ENCODE measurements around the gene FAM229B. TPM values are rescaled to one million over a fixed set of nuclear protein-coding genes. Genes with fewer than 3 reads are reported as not detected.

The FAM229B gene
- total and polyA plus RNA-seq, 9 donors = 23.4 to 58.2 (median 30.4) TPM

GRCh38 chr6:112058243-112059032 is 29.0 kb upstream of the FAM229B start:
- no peaks in the 10 kb centered on the region for H3K36me3 ChIP-seq
- TF ChIP-seq, protein P1, sequence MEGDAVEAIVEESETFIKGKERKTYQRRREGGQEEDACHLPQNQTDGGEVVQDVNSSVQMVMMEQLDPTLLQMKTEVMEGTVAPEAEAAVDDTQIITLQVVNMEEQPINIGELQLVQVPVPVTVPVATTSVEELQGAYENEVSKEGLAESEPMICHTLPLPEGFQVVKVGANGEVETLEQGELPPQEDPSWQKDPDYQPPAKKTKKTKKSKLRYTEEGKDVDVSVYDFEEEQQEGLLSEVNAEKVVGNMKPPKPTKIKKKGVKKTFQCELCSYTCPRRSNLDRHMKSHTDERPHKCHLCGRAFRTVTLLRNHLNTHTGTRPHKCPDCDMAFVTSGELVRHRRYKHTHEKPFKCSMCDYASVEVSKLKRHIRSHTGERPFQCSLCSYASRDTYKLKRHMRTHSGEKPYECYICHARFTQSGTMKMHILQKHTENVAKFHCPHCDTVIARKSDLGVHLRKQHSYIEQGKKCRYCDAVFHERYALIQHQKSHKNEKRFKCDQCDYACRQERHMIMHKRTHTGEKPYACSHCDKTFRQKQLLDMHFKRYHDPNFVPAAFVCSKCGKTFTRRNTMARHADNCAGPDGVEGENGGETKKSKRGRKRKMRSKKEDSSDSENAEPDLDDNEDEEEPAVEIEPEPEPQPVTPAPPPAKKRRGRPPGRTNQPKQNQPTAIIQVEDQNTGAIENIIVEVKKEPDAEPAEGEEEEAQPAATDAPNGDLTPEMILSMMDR (IDR thresholded peaks at IDR 0.05) = no peak
- no peak for TF ChIP-seq POLR2A (IDR thresholded peaks at IDR 0.05)
- no peak for TF ChIP-seq EP300 (IDR thresholded peaks at IDR 0.05)
- H3K27me3 ChIP-seq = no peaks in the 10 kb centered on the region
- H3K9me3 ChIP-seq = no peaks in the 10 kb centered on the region
- H3K4me1 ChIP-seq (ENCODE audit: insufficient read depth) = no peaks in the 10 kb centered on the region
- no peak for DNase-seq
- intact Hi-C loops (cut with DNase I) = no loop called here
- H3K4me3 ChIP-seq = no peak overlapping the region
- WGBS, 3 donors = 73 to 82% (median 80%) methylated on average over 4 of the region's 4 CpGs
- no peak overlapping the region for H3K27ac ChIP-seq

- Histone ChIP-seq H3K4me1 (ENCODE audit: insufficient read depth) (no peaks in the 10 kb centered on the region), H3K27me3 (no peaks in the 10 kb centered on the region), H3K9me3 (no peaks in the 10 kb centered on the region), H3K4me3 (no peak overlapping the region), H3K36me3 (no peaks in the 10 kb centered on the region), H3K27ac (no peak overlapping the region)
- no peak for TF ChIP-seq EP300 (IDR thresholded peaks at IDR 0.05)
- intact Hi-C loops (cut with DNase I) = no loop called here
- DNase-seq = no peak
- WGBS, 3 donors = 93 to 97% (median 94%) methylated on average over 4 of the region's 4 CpGs
Observed at GRCh38 chr6:112061605-112062004, 25.8 kb upstream of the FAM229B start.

DNA sequence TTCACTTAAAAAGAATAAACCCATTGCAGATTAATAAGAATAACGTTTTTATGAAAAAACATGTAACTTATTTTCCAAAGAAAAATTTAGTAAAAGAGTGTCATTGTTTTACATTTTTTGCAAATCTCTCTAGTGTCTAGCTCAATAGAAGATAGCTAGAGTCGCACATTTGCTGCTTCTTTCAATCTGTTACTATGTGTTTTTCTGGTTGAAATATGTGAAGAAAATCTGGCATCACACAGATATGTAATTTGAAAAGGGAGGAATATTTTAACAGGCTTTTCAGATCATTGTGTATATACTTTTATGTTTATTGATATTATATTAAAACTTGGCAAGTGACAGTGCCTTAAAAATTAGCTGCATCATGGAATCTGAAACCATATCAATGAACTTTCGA is 24.4 kb upstream of the FAM229B start:
- TF ChIP-seq POLR2A (IDR thresholded peaks at IDR 0.05) (no peak), EP300 (IDR thresholded peaks at IDR 0.05) (no peak)
- TF ChIP-seq, protein P1 (IDR thresholded peaks at IDR 0.05) = no peak
- Histone ChIP-seq H3K9me3 (no peaks in the 10 kb centered on the region), H3K27me3 (no peaks in the 10 kb centered on the region), H3K4me1 (ENCODE audit: insufficient read depth) (no peaks in the 10 kb centered on the region), H3K4me3 (no peak overlapping the region), H3K36me3 (no peaks in the 10 kb centered on the region), H3K27ac (no peak overlapping the region)
- 65 to 84% (median 66%) methylated on average over 3 of the region's 3 CpGs for WGBS, 3 donors
- intact Hi-C loops (cut with DNase I) = no loop called here
- no peak for DNase-seq

- intact Hi-C loops (cut with DNase I) = no loop called here
- Histone ChIP-seq H3K36me3 (no peaks in the 10 kb centered on the region), H3K4me3 (no peak overlapping the region), H3K27ac (no peak overlapping the region), H3K27me3 (no peaks in the 10 kb centered on the region), H3K4me1 (ENCODE audit: insufficient read depth) (no peaks in the 10 kb centered on the region), H3K9me3 (no peaks in the 10 kb centered on the region)
- TF ChIP-seq, protein P1 (IDR thresholded peaks at IDR 0.05) = no peak
- TF ChIP-seq POLR2A (IDR thresholded peaks at IDR 0.05) = no peak
- 39 to 64% (median 44%) methylated on average over 6 of the region's 6 CpGs for WGBS, 3 donors
- no peak for DNase-seq
Observed at GRCh38 chr6:112065426-112065986, 21.9 kb upstream of the FAM229B start.

- DNase-seq = no peak
- H3K9me3 ChIP-seq = no peaks in the 10 kb centered on the region
- no peak overlapping the region for H3K27ac ChIP-seq
- H3K4me3 ChIP-seq = no peak overlapping the region
- no peaks in the 10 kb centered on the region for H3K27me3 ChIP-seq
- TF ChIP-seq, protein P1 (IDR thresholded peaks at IDR 0.05) = no peak
- TF ChIP-seq EP300 (IDR thresholded peaks at IDR 0.05) (no peak), POLR2A (IDR thresholded peaks at IDR 0.05) (no peak)
- H3K36me3 ChIP-seq = no peaks in the 10 kb centered on the region
- 78 to 84% (median 83%) methylated on average over 3 of the region's 3 CpGs for whole genome bisulfite sequencing, 3 donors
- no peaks in the 10 kb centered on the region for H3K4me1 ChIP-seq (ENCODE audit: insufficient read depth)
- intact Hi-C loops (cut with DNase I) = no loop called here
Observed at GRCh38 chr6:112066606-112067005, 20.8 kb upstream of the FAM229B start.

Measured in ovary (tissue), 9 donors.